TTC549 (cell line): ENCODE data around the gene TTC12.

Experiments used
- FAIRE-seq: peaks from 2 replicates; lab custom pipeline; 2012; peaks lifted over from hg19 to GRCh38; lab: Jason Lieb, UNC

TTC12 gene

GRCh38 chr11:113314389-113315301, at the start of gene TTC12:
Gene TTC12 (plus strand): TSS chr11:113314583. CDS start chr11:113316258, 1,675 bp downstream.
- no peak for FAIRE-seq

GRCh38 chr11:113265362-113265761, 49.0 kb upstream of the TTC12 start:
- FAIRE-seq = no peak

GRCh38 chr11:113267493-113267892, 46.9 kb upstream of the TTC12 start:
- no peak for FAIRE-seq

- no peak for FAIRE-seq
Measured at GRCh38 chr11:113269096-113269495, 45.3 kb upstream of the TTC12 start.

GRCh38 chr11:113269636-113270035, 44.7 kb upstream of the TTC12 start:
- no peak for FAIRE-seq

GRCh38 chr11:113270080-113270479, 44.3 kb upstream of the TTC12 start:
- FAIRE-seq = no peak

- no peak for FAIRE-seq
Measured at GRCh38 chr11:113271551-113272245, 42.7 kb upstream of the TTC12 start.

- no peak for FAIRE-seq
Measured at GRCh38 chr11:113272281-113272680, 42.1 kb upstream of the TTC12 start.

- FAIRE-seq = no peak
Measured at GRCh38 chr11:113272927-113273615, 41.3 kb upstream of the TTC12 start.

GRCh38 chr11:113273720-113274119, 40.7 kb upstream of the TTC12 start:
- no peak for FAIRE-seq

GRCh38 chr11:113274713-113275582, 39.4 kb upstream of the TTC12 start:
- FAIRE-seq = no peak

GRCh38 chr11:113275602-113276001, 38.8 kb upstream of the TTC12 start:
- no peak for FAIRE-seq

GRCh38 chr11:113276466-113276865, 37.9 kb upstream of the TTC12 start:
- FAIRE-seq = no peak

- no peak for FAIRE-seq
Measured at GRCh38 chr11:113277907-113278306, 36.5 kb upstream of the TTC12 start.

GRCh38 chr11:113278481-113278880, 35.9 kb upstream of the TTC12 start:
- FAIRE-seq = no peak

- FAIRE-seq = no peak
Measured at GRCh38 chr11:113278925-113279324, 35.5 kb upstream of the TTC12 start.

GRCh38 chr11:113279591-113279990, 34.8 kb upstream of the TTC12 start:
- FAIRE-seq = no peak

- FAIRE-seq = no peak
Measured at GRCh38 chr11:113281052-113281725, 33.2 kb upstream of the TTC12 start.

GRCh38 chr11:113282898-113283437, 31.4 kb upstream of the TTC12 start:
- FAIRE-seq = no peak

- FAIRE-seq = no peak
Measured at GRCh38 chr11:113283881-113284280, 30.5 kb upstream of the TTC12 start.

GRCh38 chr11:113286009-113286408, 28.4 kb upstream of the TTC12 start:
- FAIRE-seq = no peak
